Mammary epithelial cell (primary cell): ENCODE results near the gene NUMA1.

Experiments used
- EZH2 ChIP-seq: IDR thresholded peaks from 2 replicates; pipeline ENCODE4 v1.6.1; 2012; ENCODE audit warnings: low read length, inconsistent platforms, borderline replicate concordance
- TF ChIP-seq, protein P1 (sequence below), 2 donors: IDR thresholded peaks in 1 of 2; conservative IDR thresholded peaks in 1 of 2; 2 replicates each; pipeline ENCODE4 v1.5.1; 2011 to 2012; ENCODE audit warnings: inconsistent platforms in 2 of 2, low read length in 2 of 2, mild to moderate bottlenecking in 2 of 2, control low read depth in 1 of 2, low read depth in 1 of 2; ENCODE audit not compliant: insufficient read depth in 1 of 2; ENCODE audit errors: extremely low read depth in 1 of 2

DNA sequence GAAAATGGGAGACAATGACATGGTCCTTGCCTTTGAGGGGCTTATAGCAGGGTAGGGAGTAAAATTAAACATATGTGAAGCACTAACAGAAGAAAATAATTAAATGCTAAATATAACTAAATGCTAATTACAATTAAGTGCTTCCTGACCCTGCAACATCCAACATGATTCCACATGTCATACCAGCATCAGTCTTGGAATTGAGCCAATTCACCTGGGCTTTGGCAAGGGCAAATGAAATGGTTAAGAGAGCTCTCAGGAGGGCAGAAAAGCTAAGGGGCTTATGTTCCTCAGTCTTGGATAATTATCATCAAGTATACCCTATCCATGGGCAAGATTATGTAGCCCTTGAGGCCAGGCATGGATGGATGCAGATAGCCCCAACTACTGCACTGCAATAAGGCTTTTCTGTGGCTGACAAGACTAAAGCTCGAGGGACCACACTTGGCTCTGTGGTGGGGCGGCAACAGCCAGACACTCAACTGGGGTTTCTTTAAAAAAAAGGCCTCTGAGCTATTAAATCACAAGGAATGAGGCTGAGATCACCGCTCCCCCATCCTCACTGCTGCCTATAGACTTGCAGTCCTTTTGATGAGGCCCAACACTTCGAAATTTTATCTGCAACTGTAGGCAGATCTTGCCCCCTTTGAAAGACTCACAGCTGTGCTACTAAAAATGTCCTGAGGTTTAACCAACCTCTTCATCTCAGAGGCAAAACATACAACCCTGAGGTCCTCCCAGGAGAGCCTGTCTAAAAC is 42.6 kb downstream of the NUMA1 start:
- TF ChIP-seq, protein P1, sequence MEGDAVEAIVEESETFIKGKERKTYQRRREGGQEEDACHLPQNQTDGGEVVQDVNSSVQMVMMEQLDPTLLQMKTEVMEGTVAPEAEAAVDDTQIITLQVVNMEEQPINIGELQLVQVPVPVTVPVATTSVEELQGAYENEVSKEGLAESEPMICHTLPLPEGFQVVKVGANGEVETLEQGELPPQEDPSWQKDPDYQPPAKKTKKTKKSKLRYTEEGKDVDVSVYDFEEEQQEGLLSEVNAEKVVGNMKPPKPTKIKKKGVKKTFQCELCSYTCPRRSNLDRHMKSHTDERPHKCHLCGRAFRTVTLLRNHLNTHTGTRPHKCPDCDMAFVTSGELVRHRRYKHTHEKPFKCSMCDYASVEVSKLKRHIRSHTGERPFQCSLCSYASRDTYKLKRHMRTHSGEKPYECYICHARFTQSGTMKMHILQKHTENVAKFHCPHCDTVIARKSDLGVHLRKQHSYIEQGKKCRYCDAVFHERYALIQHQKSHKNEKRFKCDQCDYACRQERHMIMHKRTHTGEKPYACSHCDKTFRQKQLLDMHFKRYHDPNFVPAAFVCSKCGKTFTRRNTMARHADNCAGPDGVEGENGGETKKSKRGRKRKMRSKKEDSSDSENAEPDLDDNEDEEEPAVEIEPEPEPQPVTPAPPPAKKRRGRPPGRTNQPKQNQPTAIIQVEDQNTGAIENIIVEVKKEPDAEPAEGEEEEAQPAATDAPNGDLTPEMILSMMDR (conservative IDR thresholded peaks at IDR 0.05 in 1 of 2, IDR thresholded peaks at IDR 0.05 in 1 of 2; ENCODE audit: extremely low read depth in 1 of 2, insufficient read depth in 1 of 2, low read depth in 1 of 2, low read length in 2 of 2) = no peak
- TF ChIP-seq EZH2 = no peak
